Tibial nerve (tissue), 4 donors: Measurements from ENCODE around the gene LRGUK.

Experiments
- EP300 ChIP-seq, 2 donors: sonication (generic); formaldehyde crosslinking; IDR thresholded peaks; one replicate each; pipeline ENCODE4 v1.6.1; 2017; ENCODE audit warnings: antibody characterized with exemption in 2 of 2, mild to moderate bottlenecking in 1 of 2
- POLR2A ChIP-seq, 2 donors: fragments of 450-650 bp; IDR thresholded peaks; one replicate each; pipeline ENCODE4 v1.6.1; 2017; ENCODE audit warnings: antibody characterized with exemption in 2 of 2, mild to moderate bottlenecking in 2 of 2, moderate library complexity in 2 of 2
- TF ChIP-seq, protein P1 (sequence below), 5 experiments: fragments of 200-600 bp in 3 of 5; fragments of 450-650 bp in 2 of 5; sonication (generic) in 3 of 5; IDR thresholded peaks; one replicate each; pipeline ENCODE4 v1.5.1; 2016 to 2019; ENCODE audit warnings: antibody characterized with exemption in 5 of 5, mild to moderate bottlenecking in 3 of 5, moderate library complexity in 2 of 5

DNA sequence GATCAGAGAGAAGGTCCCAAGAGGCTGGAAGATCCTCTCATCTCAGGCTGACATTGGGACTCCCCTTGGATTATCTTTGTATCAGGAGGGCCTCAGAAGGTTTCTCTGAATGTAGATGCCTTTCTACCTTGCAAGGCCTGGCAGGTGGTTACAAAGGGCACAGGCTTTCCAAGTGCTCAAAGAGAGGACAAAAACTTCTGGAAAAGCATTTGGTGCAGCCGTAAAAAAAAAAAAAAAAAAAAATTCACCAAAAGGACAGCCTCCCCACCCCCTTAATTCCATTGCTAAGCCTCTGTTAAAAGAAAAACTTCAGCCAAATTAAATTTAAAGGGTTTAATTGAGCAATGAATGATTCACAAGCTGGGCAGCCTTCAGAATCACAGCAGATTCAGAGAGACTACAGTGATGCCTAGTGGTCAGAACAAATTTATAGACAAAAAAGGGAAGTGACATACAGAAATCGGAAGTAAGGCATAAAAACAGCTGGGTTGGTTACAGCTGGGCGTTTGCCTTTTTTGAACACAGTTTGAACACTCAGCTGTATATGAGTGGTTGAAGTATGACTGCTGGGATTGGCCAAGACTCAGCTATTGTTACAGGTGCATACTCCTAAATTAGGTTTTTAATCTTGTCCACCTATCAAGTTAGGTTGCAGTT lies 42.5 kb upstream of the LRGUK start:
- TF ChIP-seq, protein P1, sequence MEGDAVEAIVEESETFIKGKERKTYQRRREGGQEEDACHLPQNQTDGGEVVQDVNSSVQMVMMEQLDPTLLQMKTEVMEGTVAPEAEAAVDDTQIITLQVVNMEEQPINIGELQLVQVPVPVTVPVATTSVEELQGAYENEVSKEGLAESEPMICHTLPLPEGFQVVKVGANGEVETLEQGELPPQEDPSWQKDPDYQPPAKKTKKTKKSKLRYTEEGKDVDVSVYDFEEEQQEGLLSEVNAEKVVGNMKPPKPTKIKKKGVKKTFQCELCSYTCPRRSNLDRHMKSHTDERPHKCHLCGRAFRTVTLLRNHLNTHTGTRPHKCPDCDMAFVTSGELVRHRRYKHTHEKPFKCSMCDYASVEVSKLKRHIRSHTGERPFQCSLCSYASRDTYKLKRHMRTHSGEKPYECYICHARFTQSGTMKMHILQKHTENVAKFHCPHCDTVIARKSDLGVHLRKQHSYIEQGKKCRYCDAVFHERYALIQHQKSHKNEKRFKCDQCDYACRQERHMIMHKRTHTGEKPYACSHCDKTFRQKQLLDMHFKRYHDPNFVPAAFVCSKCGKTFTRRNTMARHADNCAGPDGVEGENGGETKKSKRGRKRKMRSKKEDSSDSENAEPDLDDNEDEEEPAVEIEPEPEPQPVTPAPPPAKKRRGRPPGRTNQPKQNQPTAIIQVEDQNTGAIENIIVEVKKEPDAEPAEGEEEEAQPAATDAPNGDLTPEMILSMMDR (IDR thresholded peaks at IDR 0.05): no peak
- TF ChIP-seq POLR2A (IDR thresholded peaks at IDR 0.05): no peak
- TF ChIP-seq EP300 (IDR thresholded peaks at IDR 0.05): no peak
